Ovary (tissue), 3 donors: ENCODE data around the gene PSTPIP2.

Experiments used
- EP300 ChIP-seq: sonication (generic); formaldehyde crosslinking; IDR thresholded peaks from one replicate; pipeline ENCODE4 v1.6.1; 2017; ENCODE audit warnings: antibody characterized with exemption
- POLR2A ChIP-seq: fragments of 450-650 bp; IDR thresholded peaks from one replicate; pipeline ENCODE4 v1.6.1; 2017; ENCODE audit warnings: antibody characterized with exemption, mild to moderate bottlenecking, moderate library complexity
- TF ChIP-seq, protein P1 (sequence below), 3 donors: fragments of 450-650 bp in 2 of 3; fragments of 200-600 bp in 1 of 3; IDR thresholded peaks; one replicate each; pipeline versions ENCODE4 v1.5.1 to v1.8.0; 2016 to 2022; ENCODE audit warnings: antibody characterized with exemption in 3 of 3, mild to moderate bottlenecking in 1 of 3
- donor health status: DM: no; HTN: no; CAD: no.

DNA sequence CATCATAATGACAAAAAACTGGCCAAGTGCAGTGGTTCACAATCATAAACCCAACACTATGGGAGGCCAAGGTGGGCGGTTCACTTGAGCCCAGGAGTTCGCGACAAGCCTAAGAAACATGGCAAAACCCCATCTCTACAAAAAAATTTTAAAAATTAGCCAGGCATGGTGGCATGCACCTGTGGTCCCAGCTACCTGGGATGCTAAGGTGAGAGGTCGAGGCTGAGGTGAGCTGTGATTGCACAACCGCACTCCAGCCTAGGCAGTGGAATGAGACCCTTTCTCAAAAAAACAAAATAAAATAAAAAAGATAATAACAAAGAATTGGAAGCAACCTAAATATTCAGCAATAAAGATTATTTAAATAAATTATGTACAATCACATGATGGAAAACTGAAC is 21.8 kb downstream of the PSTPIP2 start:
- TF ChIP-seq, protein P1, sequence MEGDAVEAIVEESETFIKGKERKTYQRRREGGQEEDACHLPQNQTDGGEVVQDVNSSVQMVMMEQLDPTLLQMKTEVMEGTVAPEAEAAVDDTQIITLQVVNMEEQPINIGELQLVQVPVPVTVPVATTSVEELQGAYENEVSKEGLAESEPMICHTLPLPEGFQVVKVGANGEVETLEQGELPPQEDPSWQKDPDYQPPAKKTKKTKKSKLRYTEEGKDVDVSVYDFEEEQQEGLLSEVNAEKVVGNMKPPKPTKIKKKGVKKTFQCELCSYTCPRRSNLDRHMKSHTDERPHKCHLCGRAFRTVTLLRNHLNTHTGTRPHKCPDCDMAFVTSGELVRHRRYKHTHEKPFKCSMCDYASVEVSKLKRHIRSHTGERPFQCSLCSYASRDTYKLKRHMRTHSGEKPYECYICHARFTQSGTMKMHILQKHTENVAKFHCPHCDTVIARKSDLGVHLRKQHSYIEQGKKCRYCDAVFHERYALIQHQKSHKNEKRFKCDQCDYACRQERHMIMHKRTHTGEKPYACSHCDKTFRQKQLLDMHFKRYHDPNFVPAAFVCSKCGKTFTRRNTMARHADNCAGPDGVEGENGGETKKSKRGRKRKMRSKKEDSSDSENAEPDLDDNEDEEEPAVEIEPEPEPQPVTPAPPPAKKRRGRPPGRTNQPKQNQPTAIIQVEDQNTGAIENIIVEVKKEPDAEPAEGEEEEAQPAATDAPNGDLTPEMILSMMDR (IDR thresholded peaks at IDR 0.05) = no peak
- TF ChIP-seq POLR2A = no peak
- no peak for TF ChIP-seq EP300
